GM12892 (cell line): Measurements from ENCODE around the gene CBLN4.

Source experiments
- POLR2A ChIP-seq: IDR thresholded peaks from 2 replicates; pipeline ENCODE4 v1.6.1; 2011; ENCODE audit warnings: low read depth, low read length, control low read depth
- POLR2AphosphoS5 ChIP-seq: IDR thresholded peaks from 2 replicates; pipeline ENCODE4 v1.6.1; 2011; ENCODE audit warnings: low read depth, low read length, control low read depth
- TAF1 ChIP-seq: IDR thresholded peaks from 2 replicates; pipeline ENCODE4 v1.6.1; 2011; ENCODE audit warnings: low read depth, mild to moderate bottlenecking, control low read depth, low read length, borderline replicate concordance

- TF ChIP-seq POLR2A (no peak), POLR2AphosphoS5 (no peak), TAF1 (no peak)
These were observed 52.1 kb downstream of the CBLN4 start for GRCh38 chr20:55953201-55953600.
